ENCODE results near the gene NFIC. TPM values are rescaled to one million over a fixed set of nuclear protein-coding genes. Genes with fewer than 3 reads are reported as not detected.

Gene NFIC
- total RNA-seq, 1 donor from 2014 or later = 12.7 TPM

- intact Hi-C loops (cut with micrococcal nuclease) = loop anchor here (1.0 to 10.0 kb wide), 14 partner anchors 26 to 1289 kb away; partner anchors contain the start of genes CACTIN, CHAF1A, EEF2 and FEM1A
Observed at GRCh38 chr19:3505598-3506383, 139.4 kb downstream of the NFIC start, which contains the start of gene FZR1. Gene FZR1, plus strand, starts transcription at chr19:3506311. Its CDS starts 16,679 bp downstream, at chr19:3522990.

DNA sequence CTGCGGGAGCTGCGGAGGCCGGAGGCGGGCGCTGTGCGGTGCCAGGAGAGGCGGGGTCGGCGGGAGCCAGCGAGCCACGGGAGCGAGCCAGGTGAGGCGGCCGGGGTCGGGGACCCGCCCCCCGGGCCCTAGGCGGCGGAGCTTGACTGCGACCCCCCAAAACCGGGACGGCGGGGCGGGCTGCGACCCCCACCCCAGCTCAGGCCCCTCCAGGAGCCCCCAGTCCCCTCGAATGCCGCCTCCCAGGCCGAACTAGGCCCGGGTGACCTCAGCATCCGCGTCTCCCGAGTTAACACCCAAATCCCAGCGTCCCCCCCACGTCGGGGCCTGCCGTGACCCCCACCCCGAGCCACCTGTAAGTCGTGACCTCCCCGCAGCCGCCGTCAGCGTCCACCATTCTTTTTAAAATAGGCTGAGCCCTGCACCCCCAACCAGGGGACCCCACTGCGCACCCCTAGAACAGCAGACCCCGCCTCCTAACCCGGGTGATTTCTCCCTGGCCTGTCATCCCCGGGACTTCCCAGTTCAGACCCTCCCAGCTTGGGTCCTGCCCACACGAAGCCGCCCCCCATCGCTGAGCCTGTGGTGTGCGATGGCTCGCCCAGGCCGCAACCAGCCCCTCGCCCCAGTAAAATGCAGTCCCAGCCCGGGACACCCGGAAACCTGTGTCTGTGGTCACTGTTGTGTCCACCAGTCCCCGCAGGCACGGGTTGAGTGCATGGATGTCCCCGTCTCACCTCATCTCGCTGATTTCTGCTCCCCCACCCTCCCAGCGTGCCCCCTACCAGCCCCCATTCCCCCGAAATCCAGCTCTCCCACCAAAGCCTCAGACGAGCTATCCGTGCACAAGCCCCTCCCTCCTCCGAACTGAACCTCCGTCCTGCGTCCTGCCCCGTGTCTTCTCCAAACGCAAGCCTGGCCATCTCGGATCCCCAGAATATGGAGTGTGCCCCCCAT, 140.3 kb downstream of the NFIC start:
- intact Hi-C loops (cut with micrococcal nuclease) = loop anchor here (1.0 to 10.0 kb wide), 14 partner anchors 27 to 1288 kb away; partner anchors contain the start of genes CACTIN, CHAF1A, EEF2 and FEM1A

GRCh38 chr19:3507371-3508120, 141.2 kb downstream of the NFIC start:
- intact Hi-C loops (cut with micrococcal nuclease) = loop anchor here (2.0 to 10.0 kb wide), 8 partner anchors 119 to 1287 kb away; partner anchors contain the start of genes CACTIN, CHAF1A, EEF2 and FEM1A

GRCh38 chr19:3508121-3508661, 141.8 kb downstream of the NFIC start:
- intact Hi-C loops (cut with micrococcal nuclease) = loop anchor here (5.0 to 10.0 kb wide), 7 partner anchors 323 to 1287 kb away; partner anchors contain the start of genes CHAF1A, EEF2, FEM1A and NCLN

GRCh38 chr19:3508771-3509535, 142.6 kb downstream of the NFIC start:
- intact Hi-C loops (cut with micrococcal nuclease) = loop anchor here (5.0 to 10.0 kb wide), 7 partner anchors 324 to 1286 kb away; partner anchors contain the start of genes CHAF1A, EEF2, FEM1A and NCLN

- intact Hi-C loops (cut with micrococcal nuclease) = loop anchor here (5.0 to 10.0 kb wide), 7 partner anchors 325 to 1285 kb away; partner anchors contain the start of genes CHAF1A, EEF2, FEM1A and NCLN
Observed at GRCh38 chr19:3509566-3509989, 143.2 kb downstream of the NFIC start.

GRCh38 chr19:3510727-3511126, 144.3 kb downstream of the NFIC start:
- intact Hi-C loops (cut with micrococcal nuclease) = no loop called here

- intact Hi-C loops (cut with micrococcal nuclease) = no loop called here
Observed at GRCh38 chr19:3511506-3512251, 145.3 kb downstream of the NFIC start.

GRCh38 chr19:3512562-3513228, 146.3 kb downstream of the NFIC start:
- intact Hi-C loops (cut with micrococcal nuclease) = no loop called here

- intact Hi-C loops (cut with micrococcal nuclease) = no loop called here
Observed at GRCh38 chr19:3513229-3514140, 147.1 kb downstream of the NFIC start.

GRCh38 chr19:3514930-3515329, 148.5 kb downstream of the NFIC start:
- intact Hi-C loops (cut with micrococcal nuclease) = no loop called here

- intact Hi-C loops (cut with micrococcal nuclease) = no loop called here
Observed at GRCh38 chr19:3515891-3516422, 149.6 kb downstream of the NFIC start.

DNA sequence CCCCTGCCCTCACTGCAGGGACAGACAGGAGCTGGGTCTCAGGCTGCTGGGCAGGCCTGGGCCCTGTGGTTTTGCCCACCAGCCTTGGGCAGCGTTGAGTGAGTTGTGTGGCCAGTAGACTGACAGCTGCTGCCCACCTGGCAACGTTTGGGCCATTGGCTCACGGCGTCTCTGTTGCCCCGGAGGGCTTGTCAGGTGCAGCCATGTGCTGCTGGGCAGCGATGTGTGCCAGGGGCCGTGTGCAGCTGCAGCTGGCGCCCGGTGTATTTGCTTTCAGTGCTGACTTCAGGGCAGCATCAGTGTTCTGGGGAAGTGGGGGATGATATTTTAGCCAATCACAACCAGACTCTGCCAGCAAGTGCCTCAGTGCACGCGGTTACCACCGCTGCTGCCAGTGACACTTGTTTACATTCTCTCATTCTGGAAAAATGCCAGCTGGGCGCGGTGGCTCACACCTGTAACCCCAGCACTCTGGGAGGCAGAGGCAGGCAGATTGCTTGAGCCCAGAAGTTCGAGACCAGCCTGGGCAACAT, 150.4 kb downstream of the NFIC start:
- intact Hi-C loops (cut with micrococcal nuclease) = no loop called here

- intact Hi-C loops (cut with micrococcal nuclease) = no loop called here
Observed at GRCh38 chr19:3517638-3518037, 151.3 kb downstream of the NFIC start.

DNA sequence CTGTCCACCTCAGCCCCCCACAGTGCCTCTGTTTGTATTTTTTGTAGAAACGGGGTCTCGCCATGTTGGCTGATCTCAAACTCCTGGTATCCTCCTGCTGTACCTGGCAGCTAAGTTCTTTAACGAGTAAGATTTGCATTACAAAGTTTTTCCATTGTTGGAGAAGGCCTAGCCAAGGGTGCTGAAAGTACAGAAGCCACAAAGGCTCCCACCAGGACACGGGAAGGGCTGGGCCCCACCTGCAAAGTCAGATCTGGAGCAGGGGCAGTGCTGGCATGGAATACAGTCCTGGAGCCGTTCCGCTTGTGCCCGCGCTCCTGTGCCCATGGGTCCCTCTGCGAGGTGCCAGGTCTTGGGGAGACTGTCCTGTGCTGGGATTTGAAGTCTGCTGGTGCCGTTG, 151.9 kb downstream of the NFIC start:
- intact Hi-C loops (cut with micrococcal nuclease) = no loop called here

- intact Hi-C loops (cut with micrococcal nuclease) = no loop called here
Observed at GRCh38 chr19:3518659-3519058, 152.3 kb downstream of the NFIC start.
